ENCODE data around the gene DIS3L2. TPM values are rescaled to one million over a fixed set of nuclear protein-coding genes. Genes with fewer than 3 reads are reported as not detected.

The DIS3L2 gene
- total and polyA plus RNA-seq, 10 donors: 9.1 to 59.8 (median 35.4) TPM

DNA sequence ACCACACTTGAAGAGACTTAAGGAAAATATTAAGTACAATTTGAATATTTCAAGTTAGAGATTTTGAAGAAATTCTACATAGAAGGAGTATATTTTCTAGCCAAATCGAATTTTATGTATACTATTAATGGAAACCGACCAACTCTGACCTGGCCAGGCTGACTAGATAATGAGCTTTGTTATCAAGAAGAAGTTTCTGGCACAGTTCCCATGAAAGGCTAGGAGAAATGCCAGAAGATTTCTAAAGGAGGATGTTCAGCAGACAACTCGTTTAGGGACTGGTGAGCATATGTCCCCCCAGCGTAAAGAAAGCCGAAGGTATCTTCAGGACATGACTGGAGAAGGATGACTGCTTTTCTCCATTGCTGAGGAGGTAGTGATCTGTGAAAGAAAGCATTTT is 127.3 kb downstream of the DIS3L2 start:
- Histone ChIP-seq H3K27me3 (replicated peaks in 1 of 7) (no peaks in the 10 kb centered on the region), H3K36me3 (peaks cover 0 to 39% (median 0%) of the 10 kb centered on the region in 6 donors), H3K27ac (no peak overlapping the region), H3K4me3 (no peak overlapping the region), H3K4me1 (no peaks in the 10 kb centered on the region), H3K9me3 (peaks cover 0 to 17% (median 5%) of the 10 kb centered on the region in 8 donors)
- TF ChIP-seq, protein P1, sequence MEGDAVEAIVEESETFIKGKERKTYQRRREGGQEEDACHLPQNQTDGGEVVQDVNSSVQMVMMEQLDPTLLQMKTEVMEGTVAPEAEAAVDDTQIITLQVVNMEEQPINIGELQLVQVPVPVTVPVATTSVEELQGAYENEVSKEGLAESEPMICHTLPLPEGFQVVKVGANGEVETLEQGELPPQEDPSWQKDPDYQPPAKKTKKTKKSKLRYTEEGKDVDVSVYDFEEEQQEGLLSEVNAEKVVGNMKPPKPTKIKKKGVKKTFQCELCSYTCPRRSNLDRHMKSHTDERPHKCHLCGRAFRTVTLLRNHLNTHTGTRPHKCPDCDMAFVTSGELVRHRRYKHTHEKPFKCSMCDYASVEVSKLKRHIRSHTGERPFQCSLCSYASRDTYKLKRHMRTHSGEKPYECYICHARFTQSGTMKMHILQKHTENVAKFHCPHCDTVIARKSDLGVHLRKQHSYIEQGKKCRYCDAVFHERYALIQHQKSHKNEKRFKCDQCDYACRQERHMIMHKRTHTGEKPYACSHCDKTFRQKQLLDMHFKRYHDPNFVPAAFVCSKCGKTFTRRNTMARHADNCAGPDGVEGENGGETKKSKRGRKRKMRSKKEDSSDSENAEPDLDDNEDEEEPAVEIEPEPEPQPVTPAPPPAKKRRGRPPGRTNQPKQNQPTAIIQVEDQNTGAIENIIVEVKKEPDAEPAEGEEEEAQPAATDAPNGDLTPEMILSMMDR (IDR thresholded peaks at IDR 0.05 in 8 of 11, conservative IDR thresholded peaks at IDR 0.05 in 3 of 11): no peak
- TF ChIP-seq POLR2A (IDR thresholded peaks at IDR 0.05) (no peak), POLR2AphosphoS5 (IDR thresholded peaks at IDR 0.05) (no peak)
- DNase-seq: no peak
- intact Hi-C loops (cut with DNase I; ENCODE audit: low total_unique reads): no loop called here
- 88 to 96% (median 90%) methylated on average over 5 of the region's 5 CpGs for WGBS, 5 donors

DNA sequence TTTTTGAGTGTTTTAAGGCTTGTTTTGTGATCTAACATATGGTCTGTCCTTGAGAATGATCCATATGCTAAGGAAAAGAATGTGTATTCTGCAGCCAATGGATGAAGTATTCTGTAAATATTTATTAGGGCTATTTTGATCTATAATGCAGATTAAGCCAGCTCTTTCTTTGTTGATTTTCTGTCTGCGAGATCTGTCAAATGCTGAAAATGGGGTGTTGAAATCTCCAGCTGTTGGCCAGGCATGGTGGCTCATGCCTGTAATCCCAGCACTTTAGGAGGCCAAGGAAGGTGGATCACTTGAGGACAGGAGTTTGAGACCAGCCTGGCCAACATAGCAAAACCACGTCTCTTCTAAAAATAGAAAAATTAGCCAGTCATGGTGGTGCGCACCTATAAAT is 132.7 kb downstream of the DIS3L2 start:
- H3K4me1 ChIP-seq: no peaks in the 10 kb centered on the region
- no peak for DNase-seq
- WGBS, 5 donors: 98 to 100% (median 99%) methylated on average over 3 of the region's 3 CpGs

DNA sequence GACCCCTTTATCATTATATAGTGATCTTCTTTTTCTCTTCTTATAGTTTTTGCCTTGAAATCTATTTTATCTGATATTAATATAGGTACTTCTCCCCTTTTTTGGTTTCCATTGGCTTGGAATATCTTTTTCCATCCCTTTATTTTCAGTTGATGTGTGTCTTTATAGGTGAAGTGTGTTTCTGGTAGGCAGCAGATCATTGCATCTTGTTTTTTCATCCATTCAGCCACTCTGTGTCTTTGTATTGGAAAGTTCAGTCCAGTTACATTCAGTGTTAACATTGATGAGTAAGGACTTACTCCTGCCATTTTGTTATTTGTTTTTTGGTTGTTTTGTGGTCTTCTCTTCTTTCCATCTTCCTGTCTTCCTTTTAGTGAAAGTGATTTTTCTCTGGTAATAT is 133.4 kb downstream of the DIS3L2 start:
- Histone ChIP-seq H3K4me1 (no peaks in the 10 kb centered on the region), H3K36me3 (peaks cover 4 to 63% (median 22%) of the 10 kb centered on the region in 6 donors), H3K9me3 (peaks cover 0 to 73% (median 52%) of the 10 kb centered on the region in 8 donors), H3K27me3 (replicated peaks in 1 of 7) (no peaks in the 10 kb centered on the region), H3K27ac (no peak overlapping the region), H3K4me3 (no peak overlapping the region)
- no peak for DNase-seq
- no peak for TF ChIP-seq POLR2AphosphoS5 (IDR thresholded peaks at IDR 0.05)
- TF ChIP-seq, protein P1 (IDR thresholded peaks at IDR 0.05 in 8 of 11, conservative IDR thresholded peaks at IDR 0.05 in 3 of 11): no peak
- no peak for TF ChIP-seq POLR2A (IDR thresholded peaks at IDR 0.05)
- intact Hi-C loops (cut with DNase I; ENCODE audit: low total_unique reads): no loop called here

More for the DNA sequence above, 132.7 kb downstream of the DIS3L2 start:
- intact Hi-C loops (cut with DNase I; ENCODE audit: low total_unique reads): no loop called here
- H3K27me3 ChIP-seq (replicated peaks in 1 of 7): no peaks in the 10 kb centered on the region
- no peak overlapping the region for H3K27ac ChIP-seq
- H3K4me3 ChIP-seq: no peak overlapping the region
- peaks cover 0 to 66% (median 46%) of the 10 kb centered on the region in 8 donors for H3K9me3 ChIP-seq
- peaks cover 4 to 70% (median 22%) of the 10 kb centered on the region in 6 donors for H3K36me3 ChIP-seq
- TF ChIP-seq POLR2A (IDR thresholded peaks at IDR 0.05) (no peak), POLR2AphosphoS5 (IDR thresholded peaks at IDR 0.05) (no peak)
- TF ChIP-seq, protein P1 (IDR thresholded peaks at IDR 0.05 in 8 of 11, conservative IDR thresholded peaks at IDR 0.05 in 3 of 11): no peak

DNA sequence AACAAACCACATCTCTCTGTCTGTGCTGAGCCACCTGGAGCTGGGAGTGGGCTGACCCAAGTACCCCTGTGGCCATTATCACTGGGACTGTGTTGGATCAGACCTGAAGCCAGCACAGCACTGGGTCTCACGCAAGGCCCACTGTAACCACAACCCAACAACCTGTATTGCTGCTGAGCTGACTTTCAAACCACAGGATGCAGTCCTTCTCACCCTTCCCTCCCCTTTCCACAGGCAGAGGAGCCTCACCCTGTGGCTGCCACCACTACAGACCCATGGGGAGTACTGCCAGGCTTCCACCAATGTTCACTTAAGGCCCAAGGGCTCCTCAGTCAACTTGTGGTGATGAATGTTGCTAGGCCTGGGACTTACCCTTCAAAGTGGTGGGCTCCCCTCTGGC is 135.7 kb downstream of the DIS3L2 start:
- WGBS, 5 donors: 61 to 90% (median 80%) methylated on average over 1 of the region's 1 CpG; no CpG with 5 or more reads in 1 of the 5 donors
- Histone ChIP-seq H3K4me1 (no peaks in the 10 kb centered on the region), H3K4me3 (no peak overlapping the region), H3K9me3 (peaks cover 0 to 74% (median 56%) of the 10 kb centered on the region in 8 donors), H3K27ac (no peak overlapping the region), H3K36me3 (peaks cover 4 to 49% (median 22%) of the 10 kb centered on the region in 6 donors), H3K27me3 (replicated peaks in 1 of 7) (no peaks in the 10 kb centered on the region)
- TF ChIP-seq, protein P1 (IDR thresholded peaks at IDR 0.05 in 8 of 11, conservative IDR thresholded peaks at IDR 0.05 in 3 of 11): no peak
- DNase-seq: no peak
- intact Hi-C loops (cut with DNase I; ENCODE audit: low total_unique reads): no loop called here
